Neuron (in vitro differentiated cells): ENCODE measurements around the gene WIPF2.
"Not testable (repeated sequence)": the region's sequence is repeated elsewhere in the genome, so short reads cannot be mapped to it uniquely, and the experiment has no call there.

Source experiments
- H2AFZ ChIP-seq: one replicate; pipeline ENCODE4 v1.6.1; 2013; ENCODE audit warnings: low read depth, mild to moderate bottlenecking, inconsistent platforms, low read length, moderate library complexity
- H3K27me3 ChIP-seq: one replicate; pipeline ENCODE4 v1.6.1; 2013; ENCODE audit warnings: low read length; ENCODE audit not compliant: insufficient read depth
- H3K36me3 ChIP-seq: one replicate; pipeline ENCODE4 v1.6.1; 2013; ENCODE audit warnings: low read length; ENCODE audit not compliant: insufficient read depth
- H3K4me1 ChIP-seq: one replicate; pipeline ENCODE4 v1.6.1; 2013; ENCODE audit warnings: low read length; ENCODE audit not compliant: insufficient read depth
- H3K4me3 ChIP-seq: 2 replicates; pipeline ENCODE4 v1.5.1; 2013; ENCODE audit warnings: mild to moderate bottlenecking, low read length, moderate library complexity
- H3K9me3 ChIP-seq: one replicate; pipeline ENCODE4 v1.6.1; 2013; ENCODE audit warnings: low read length

WIPF2 gene

DNA sequence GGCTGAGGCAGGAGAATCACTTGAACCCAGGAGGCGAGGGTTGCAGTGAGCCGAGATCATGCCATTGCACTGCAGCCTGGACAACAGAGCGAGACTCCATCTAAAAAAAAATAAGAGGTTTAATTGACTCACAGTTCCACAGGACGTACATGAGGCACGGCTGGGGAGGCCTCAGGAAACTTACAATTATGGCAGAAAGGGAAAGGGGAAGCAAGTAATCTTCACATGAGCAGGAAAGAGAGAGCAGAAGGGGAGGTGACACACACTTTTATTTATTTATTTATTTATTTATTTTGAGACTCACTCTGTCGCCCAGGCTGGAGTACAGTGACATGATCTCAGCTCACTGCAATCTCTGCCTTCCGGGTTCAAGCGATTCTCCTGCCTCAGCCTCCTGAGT lies 12.9 kb upstream of the WIPF2 start:
- not testable (repeated sequence) for H3K4me1 ChIP-seq, H3K4me3 ChIP-seq, H2AFZ ChIP-seq, H3K9me3 ChIP-seq, H3K36me3 ChIP-seq, H3K27me3 ChIP-seq

GRCh38 chr17:40209404-40210093 lies 9.6 kb upstream of the WIPF2 start:
- no peaks in the 10 kb centered on the region for H3K27me3 ChIP-seq
- H3K4me1 ChIP-seq, result no peaks in the 10 kb centered on the region
- H3K4me3 ChIP-seq, result no peak overlapping the region
- H2AFZ ChIP-seq, result no peak overlapping the region
- no peaks in the 10 kb centered on the region for H3K36me3 ChIP-seq
- no peaks in the 10 kb centered on the region for H3K9me3 ChIP-seq

DNA sequence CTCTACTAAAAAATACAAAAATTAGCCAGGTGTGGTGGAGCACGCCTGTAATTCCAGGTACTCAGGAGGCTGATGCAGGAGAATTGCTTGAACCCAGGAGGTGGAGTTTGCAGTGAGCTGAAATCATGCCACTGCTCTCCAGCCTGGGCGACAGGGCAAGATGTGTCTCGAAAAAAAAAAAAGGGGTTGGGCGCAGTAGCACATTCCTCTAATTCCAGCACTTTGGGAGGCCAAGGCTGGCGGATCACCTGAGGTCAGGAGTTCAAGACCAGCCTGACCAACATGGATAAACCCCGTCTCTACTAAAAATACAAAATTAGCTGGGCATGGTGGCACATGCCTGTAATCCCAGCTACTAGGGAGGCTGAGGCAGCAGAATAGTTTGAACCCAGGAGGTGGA lies 5.2 kb upstream of the WIPF2 start:
- not testable (repeated sequence) for H3K4me1 ChIP-seq, H3K4me3 ChIP-seq, H3K9me3 ChIP-seq, H2AFZ ChIP-seq, H3K36me3 ChIP-seq, H3K27me3 ChIP-seq

DNA sequence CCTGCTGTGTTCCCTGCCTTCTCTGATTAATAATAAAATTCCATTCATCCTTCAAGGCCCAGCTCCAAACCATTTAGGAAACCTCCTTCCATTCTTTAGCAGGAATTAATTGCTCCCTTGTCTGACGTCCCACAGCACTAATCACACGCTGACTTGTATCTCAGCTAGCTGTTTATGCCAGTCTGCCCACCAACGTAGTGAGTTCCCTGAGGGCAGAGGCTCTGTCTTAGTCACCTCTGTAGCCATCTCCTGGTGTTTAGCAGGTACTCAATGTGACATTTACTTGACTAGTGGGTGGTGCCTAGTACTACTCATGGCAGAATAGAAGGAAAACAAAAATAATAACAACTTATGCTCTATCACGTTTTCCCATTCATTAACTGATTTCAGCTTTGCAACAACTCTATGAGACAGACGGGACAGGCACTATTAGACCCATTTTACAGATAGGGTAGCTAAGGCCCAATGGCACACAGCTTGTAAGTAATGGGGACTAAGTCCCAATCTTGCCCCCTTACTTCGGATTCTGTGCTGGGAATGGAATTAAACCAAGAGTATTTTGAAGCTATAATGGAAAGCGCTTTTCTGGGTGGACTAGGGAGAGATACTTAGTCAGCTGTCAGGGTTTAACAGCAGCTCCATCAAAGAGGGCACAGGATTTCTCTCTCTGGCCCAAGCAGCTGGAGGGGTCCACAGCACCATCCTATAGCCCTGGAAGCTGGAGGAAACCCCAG lies 931 bp upstream of the WIPF2 start:
- H3K36me3 ChIP-seq, result no peaks in the 10 kb centered on the region
- peak overlapping the region; percentile 75 for H3K4me3 ChIP-seq
- H3K4me1 ChIP-seq, result peaks cover 10% of the 10 kb centered on the region
- no peaks in the 10 kb centered on the region for H3K9me3 ChIP-seq
- no peaks in the 10 kb centered on the region for H3K27me3 ChIP-seq
- H2AFZ ChIP-seq, result peak overlapping the region; percentile 79

GRCh38 chr17:40219594-40220338 lies 662 bp downstream of the WIPF2 start:
- H2AFZ ChIP-seq, result peak overlapping the region; percentile 43
- H3K36me3 ChIP-seq, result no peaks in the 10 kb centered on the region
- peaks cover 10% of the 10 kb centered on the region for H3K4me1 ChIP-seq
- no peaks in the 10 kb centered on the region for H3K27me3 ChIP-seq
- peak overlapping the region; percentile 75 for H3K4me3 ChIP-seq
- H3K9me3 ChIP-seq, result no peaks in the 10 kb centered on the region

GRCh38 chr17:40224718-40225550 lies 5.8 kb downstream of the WIPF2 start:
- H2AFZ ChIP-seq, result no peak overlapping the region
- H3K4me3 ChIP-seq, result no peak overlapping the region
- no peaks in the 10 kb centered on the region for H3K9me3 ChIP-seq
- H3K27me3 ChIP-seq, result no peaks in the 10 kb centered on the region
- peaks cover 4% of the 10 kb centered on the region for H3K4me1 ChIP-seq
- peaks cover 9% of the 10 kb centered on the region for H3K36me3 ChIP-seq

GRCh38 chr17:40229146-40229545 lies 10.0 kb downstream of the WIPF2 start:
- H3K27me3 ChIP-seq, H3K4me1 ChIP-seq, H2AFZ ChIP-seq, H3K9me3 ChIP-seq, H3K4me3 ChIP-seq: not testable (repeated sequence)
- H3K36me3 ChIP-seq, result peaks cover 20% of the 10 kb centered on the region

GRCh38 chr17:40230670-40231069 lies 11.6 kb downstream of the WIPF2 start:
- Histone ChIP-seq H3K9me3 (no peaks in the 10 kb centered on the region), H3K4me3 (no peak overlapping the region), H2AFZ (no peak overlapping the region), H3K36me3 (peaks cover 26% of the 10 kb centered on the region), H3K27me3 (no peaks in the 10 kb centered on the region), H3K4me1 (no peaks in the 10 kb centered on the region)

- H3K4me3 ChIP-seq, H3K4me1 ChIP-seq, H2AFZ ChIP-seq, H3K27me3 ChIP-seq, H3K9me3 ChIP-seq: not testable (repeated sequence)
- peaks cover 24% of the 10 kb centered on the region for H3K36me3 ChIP-seq
Observed at GRCh38 chr17:40231928-40232327, 12.8 kb downstream of the WIPF2 start.

- Histone ChIP-seq H3K27me3 (no peaks in the 10 kb centered on the region), H3K36me3 (no peaks in the 10 kb centered on the region), H3K4me3 (no peak overlapping the region), H3K4me1 (peaks cover 14% of the 10 kb centered on the region), H3K9me3 (no peaks in the 10 kb centered on the region), H2AFZ (no peak overlapping the region)
Observed at GRCh38 chr17:40241252-40241834, 22.2 kb downstream of the WIPF2 start.

DNA sequence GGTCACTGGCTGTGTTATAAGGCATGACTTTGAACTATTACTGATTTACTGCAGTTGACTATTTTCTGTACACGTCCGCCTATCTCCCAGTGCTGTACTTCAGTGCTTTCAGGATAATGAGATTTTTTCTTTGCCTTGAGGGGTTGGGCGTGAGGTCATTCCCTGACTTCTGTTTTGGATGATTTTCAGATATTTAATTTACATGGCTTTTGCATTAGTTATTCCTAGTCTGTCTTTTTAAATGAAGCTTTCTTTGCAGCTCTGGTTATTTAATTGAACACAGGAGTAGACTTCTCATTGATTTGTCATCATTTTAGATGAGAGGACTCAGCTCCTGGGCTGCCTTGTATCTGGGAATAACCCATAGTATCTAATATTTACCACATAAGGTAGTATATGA lies 23.7 kb downstream of the WIPF2 start:
- Histone ChIP-seq H3K9me3 (no peaks in the 10 kb centered on the region), H3K4me1 (peaks cover 14% of the 10 kb centered on the region), H3K27me3 (no peaks in the 10 kb centered on the region), H2AFZ (no peak overlapping the region), H3K4me3 (no peak overlapping the region), H3K36me3 (no peaks in the 10 kb centered on the region)

DNA sequence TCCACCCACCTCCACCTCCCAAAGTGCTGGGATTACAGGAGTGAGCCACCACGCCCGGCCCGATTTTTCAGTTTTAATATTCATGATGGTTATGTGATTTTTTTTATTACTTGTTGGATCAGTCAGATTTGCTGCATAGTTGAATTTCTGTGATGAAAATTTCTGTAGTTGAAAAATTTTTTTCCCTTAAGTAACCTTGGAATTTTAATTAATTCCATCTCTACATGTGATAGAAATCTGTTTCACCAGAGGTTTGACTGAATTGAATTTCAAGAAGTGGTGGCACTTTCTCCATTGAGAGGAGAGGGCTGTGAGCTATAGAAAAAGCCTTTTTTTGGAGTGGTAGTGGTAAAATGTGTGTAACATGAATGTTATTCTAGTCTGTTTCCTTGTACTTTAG lies 24.7 kb downstream of the WIPF2 start:
- Histone ChIP-seq H3K36me3 (no peaks in the 10 kb centered on the region), H3K27me3 (no peaks in the 10 kb centered on the region), H3K4me3 (no peak overlapping the region), H3K9me3 (no peaks in the 10 kb centered on the region), H2AFZ (no peak overlapping the region), H3K4me1 (peaks cover 15% of the 10 kb centered on the region)
